ENCODE results near the gene GMPR.
"Not testable (repeated sequence)": the region's sequence is repeated elsewhere in the genome, so short reads cannot be mapped to it uniquely, and the experiment has no call there.

Gene GMPR

GRCh38 chr6:16225062-16225731 lies 13.2 kb upstream of the GMPR start:
- DNase-seq (ENCODE audit: low read depth in 2 of 3, low spot score in 2 of 3): not testable (repeated sequence)

GRCh38 chr6:16226117-16227047 lies 12.0 kb upstream of the GMPR start:
- not testable (repeated sequence) for DNase-seq (ENCODE audit: low read depth in 2 of 3, low spot score in 2 of 3)

GRCh38 chr6:16227048-16227562 lies 11.3 kb upstream of the GMPR start:
- no peak for DNase-seq (ENCODE audit: low read depth in 2 of 3, low spot score in 2 of 3)

- no peak for DNase-seq (ENCODE audit: low read depth in 2 of 3, low spot score in 2 of 3)
Observed at GRCh38 chr6:16227605-16228004, 10.8 kb upstream of the GMPR start.

GRCh38 chr6:16228043-16228442 lies 10.3 kb upstream of the GMPR start:
- DNase-seq (ENCODE audit: low read depth in 2 of 3, low spot score in 2 of 3): no peak

GRCh38 chr6:16228709-16229665 lies 9.4 kb upstream of the GMPR start:
- DNase-seq (ENCODE audit: low read depth in 2 of 3, low spot score in 2 of 3): no peak

GRCh38 chr6:16229700-16230099 lies 8.7 kb upstream of the GMPR start:
- DNase-seq (ENCODE audit: low read depth in 2 of 3, low spot score in 2 of 3): no peak

- no peak for DNase-seq (ENCODE audit: low read depth in 2 of 3, low spot score in 2 of 3)
Observed at GRCh38 chr6:16230953-16231352, 7.4 kb upstream of the GMPR start.

- no peak for DNase-seq (ENCODE audit: low read depth in 2 of 3, low spot score in 2 of 3)
Observed at GRCh38 chr6:16232086-16232485, 6.3 kb upstream of the GMPR start.

GRCh38 chr6:16236009-16236501 lies 2.3 kb upstream of the GMPR start:
- DNase-seq (ENCODE audit: low read depth in 2 of 3, low spot score in 2 of 3): no peak

GRCh38 chr6:16236631-16237199 lies 1.7 kb upstream of the GMPR start:
- no peak for DNase-seq (ENCODE audit: low read depth in 2 of 3, low spot score in 2 of 3)

- DNase-seq (ENCODE audit: low read depth in 2 of 3, low spot score in 2 of 3): no peak
Observed at GRCh38 chr6:16237242-16237641, 1.1 kb upstream of the GMPR start.

- no peak for DNase-seq (ENCODE audit: low read depth in 2 of 3, low spot score in 2 of 3)
Observed at GRCh38 chr6:16238963-16239797, 793 bp downstream of the GMPR start.

- DNase-seq (ENCODE audit: low read depth in 2 of 3, low spot score in 2 of 3): no peak
Observed at GRCh38 chr6:16239798-16240123, 1.4 kb downstream of the GMPR start.

- DNase-seq (ENCODE audit: low read depth in 2 of 3, low spot score in 2 of 3): no peak
Observed at GRCh38 chr6:16240589-16241320, 2.4 kb downstream of the GMPR start.

GRCh38 chr6:16241321-16241689 lies 2.9 kb downstream of the GMPR start:
- DNase-seq (ENCODE audit: low read depth in 2 of 3, low spot score in 2 of 3): no peak

- no peak for DNase-seq (ENCODE audit: low read depth in 2 of 3, low spot score in 2 of 3)
Observed at GRCh38 chr6:16243055-16243454, 4.7 kb downstream of the GMPR start.

GRCh38 chr6:16243664-16244063 lies 5.3 kb downstream of the GMPR start:
- DNase-seq (ENCODE audit: low read depth in 2 of 3, low spot score in 2 of 3): no peak

GRCh38 chr6:16244446-16244845 lies 6.1 kb downstream of the GMPR start:
- DNase-seq (ENCODE audit: low read depth in 2 of 3, low spot score in 2 of 3): no peak
